GM19468 (cell line): ENCODE data around the gene ZNF622.

Experiments
- ATAC-seq: cut with Tn5 transposase; IDR thresholded peaks from one replicate; pipeline ENCODE4 v1.9.1; 2021; ENCODE audit warnings: mild to moderate bottlenecking, moderate library complexity, moderate number of reproducible peaks; ENCODE audit not compliant: unreplicated experiment; ENCODE audit errors: extremely low read depth

The ZNF622 gene

GRCh38 chr5:16465544-16466432 is at the start of gene ZNF622:
Gene ZNF622, minus strand, starts transcription at chr5:16465800. Its CDS starts 135 bp downstream, at chr5:16465665.
- ATAC-seq, result peak; percentile 82

GRCh38 chr5:16510098-16510497 is 44.5 kb upstream of the ZNF622 start:
- ATAC-seq, result no peak

- no peak for ATAC-seq
Measured at GRCh38 chr5:16508730-16509531, 43.3 kb upstream of the ZNF622 start.

- no peak for ATAC-seq
Measured at GRCh38 chr5:16507716-16508115, 42.1 kb upstream of the ZNF622 start.

- ATAC-seq, result no peak
Measured at GRCh38 chr5:16505904-16506303, 40.3 kb upstream of the ZNF622 start.

GRCh38 chr5:16505140-16505891 is 39.7 kb upstream of the ZNF622 start:
- no peak for ATAC-seq

GRCh38 chr5:16504571-16504970 is 39.0 kb upstream of the ZNF622 start:
- no peak for ATAC-seq

- no peak for ATAC-seq
Measured at GRCh38 chr5:16502866-16503265, 37.3 kb upstream of the ZNF622 start.

GRCh38 chr5:16500024-16500423 is 34.4 kb upstream of the ZNF622 start:
- no peak for ATAC-seq

- no peak for ATAC-seq
Measured at GRCh38 chr5:16497546-16497945, 31.9 kb upstream of the ZNF622 start.

GRCh38 chr5:16493261-16493660 is 27.7 kb upstream of the ZNF622 start:
- no peak for ATAC-seq

GRCh38 chr5:16492398-16493140 is 27.0 kb upstream of the ZNF622 start:
- no peak for ATAC-seq

- no peak for ATAC-seq
Measured at GRCh38 chr5:16490911-16491310, 25.3 kb upstream of the ZNF622 start.

- no peak for ATAC-seq
Measured at GRCh38 chr5:16489322-16489791, 23.8 kb upstream of the ZNF622 start.

GRCh38 chr5:16487456-16487855 is 21.9 kb upstream of the ZNF622 start:
- ATAC-seq, result no peak

- no peak for ATAC-seq
Measured at GRCh38 chr5:16486711-16487111, 21.1 kb upstream of the ZNF622 start.

- ATAC-seq, result no peak
Measured at GRCh38 chr5:16485656-16486055, 20.1 kb upstream of the ZNF622 start.

- ATAC-seq, result no peak
Measured at GRCh38 chr5:16484081-16484480, 18.5 kb upstream of the ZNF622 start.

- ATAC-seq, result no peak
Measured at GRCh38 chr5:16483361-16483760, 17.8 kb upstream of the ZNF622 start.

- ATAC-seq, result no peak
Measured at GRCh38 chr5:16482891-16483290, 17.3 kb upstream of the ZNF622 start.
